Transverse colon (tissue), 3 donors: Measurements from ENCODE around the gene MYADM.

Source experiments
- CTCF ChIP-seq, 5 experiments: fragments of 200-600 bp in 3 of 5; fragments of 450-650 bp in 2 of 5; sonication (generic) in 3 of 5; IDR thresholded peaks; 1 replicate in 2 of 5; 2 replicates in 3 of 5; pipeline ENCODE4 v1.5.1; 2016 to 2017; ENCODE audit warnings: antibody characterized with exemption in 5 of 5, inconsistent platforms in 3 of 5, mild to moderate bottlenecking in 2 of 5, moderate library complexity in 1 of 5
- POLR2A ChIP-seq: fragments of 450-650 bp; IDR thresholded peaks from one replicate; pipeline ENCODE4 v1.6.1; 2016; ENCODE audit warnings: antibody characterized with exemption, mild to moderate bottlenecking, moderate library complexity

- no peak for TF ChIP-seq CTCF (IDR thresholded peaks at IDR 0.05)
- TF ChIP-seq POLR2A: no peak
Measured at GRCh38 chr19:53853707-53854106, 14.0 kb upstream of the MYADM start.
